Activated B cell treated with CpG ODN at 0.5 μM for 24 hours (primary cell): ENCODE measurements around the gene KDM4D. TPM values are rescaled to one million over a fixed set of nuclear protein-coding genes. Genes with fewer than 3 reads are reported as not detected.

Source experiments
- ATAC-seq: fragments of 200-7000 bp; cut with Tn5 transposase; one replicate; pipeline ENCODE4 v1.10.0; 2021; ENCODE audit warnings: low read depth, mild to moderate bottlenecking, moderate library complexity
- CTCF ChIA-PET: fragments of 350-600 bp; sonication (Branson Sonifier 250); formaldehyde crosslinking; loops from one replicate; lab custom pipeline; 2021; ENCODE audit warnings: antibody characterized with exemption; lab: Charles Lee
- POLR2A ChIA-PET: fragments of 350-600 bp; sonication (Branson Sonifier 250); formaldehyde crosslinking; loops from one replicate; lab custom pipeline; 2021; ENCODE audit warnings: antibody characterized with exemption; lab: Charles Lee
- DNase-seq: peaks from one replicate; pipeline ENCODE4 v3.0.0; 2022
- H3K27ac Mint-ChIP-seq: one replicate; pipeline ENCODE4 v1.8.0; 2020; ENCODE audit warnings: mixed read lengths
- H3K27me3 Mint-ChIP-seq: one replicate; pipeline ENCODE4 v1.8.0; 2021; ENCODE audit warnings: mixed read lengths
- H3K36me3 Mint-ChIP-seq: one replicate; pipeline ENCODE4 v1.8.0; 2021; ENCODE audit warnings: low read depth, mixed read lengths
- H3K4me1 Mint-ChIP-seq: one replicate; pipeline ENCODE4 v1.8.0; 2021; ENCODE audit warnings: mixed read lengths
- H3K4me3 Mint-ChIP-seq: one replicate; pipeline ENCODE4 v1.8.0; 2020; ENCODE audit warnings: mild to moderate bottlenecking, mixed read lengths
- H3K9me3 Mint-ChIP-seq: one replicate; pipeline ENCODE4 v1.8.0; 2020; ENCODE audit warnings: mixed read lengths
- CTCF ChIP-seq: fragments of 200-600 bp; IDR thresholded peaks from one replicate; pipeline ENCODE4 v1.8.0; 2022; ENCODE audit warnings: antibody characterized with exemption, mild to moderate bottlenecking
- intact Hi-C: fragments of 100-400 bp; cut with micrococcal nuclease; formaldehyde crosslinking; loops from one replicate; pipeline ENCODE4 v1.15.1; 2024
- total RNA-seq: library from RNA; stranded (reverse); gene quantifications from 2 replicates; pipeline ENCODE4 v1.2.3, GENCODE V29; 2022

Gene KDM4D
- total RNA-seq, 1 donor from 2014 or later, result 0.67 TPM

- intact Hi-C loops, result no loop called here
- no peak for TF ChIP-seq CTCF
- CTCF ChIA-PET, result no interaction called here
Observed at GRCh38 chr11:95042239-95042638, 68.7 kb downstream of the KDM4D start.

GRCh38 chr11:95042906-95043305, 69.4 kb downstream of the KDM4D start:
- no peaks in the 10 kb centered on the region for H3K4me1 Mint-ChIP-seq
- no peak for TF ChIP-seq CTCF
- ATAC-seq (no peak), DNase-seq (no peak)
- no peak overlapping the region for H3K4me3 Mint-ChIP-seq
- H3K27me3 Mint-ChIP-seq, result peaks cover 26% of the 10 kb centered on the region
- intact Hi-C loops, result no loop called here
- no peaks in the 10 kb centered on the region for H3K9me3 Mint-ChIP-seq
- CTCF ChIA-PET, result no interaction called here
- H3K36me3 Mint-ChIP-seq, result no peaks in the 10 kb centered on the region
- POLR2A ChIA-PET, result no interaction called here
- H3K27ac Mint-ChIP-seq, result no peak overlapping the region

More at GRCh38 chr11:95042239-95042638, 68.7 kb downstream of the KDM4D start:
- Mint-ChIP-seq H3K27ac (no peak overlapping the region), H3K36me3 (no peaks in the 10 kb centered on the region), H3K9me3 (no peaks in the 10 kb centered on the region), H3K4me3 (no peak overlapping the region), H3K27me3 (peaks cover 26% of the 10 kb centered on the region), H3K4me1 (no peaks in the 10 kb centered on the region)
- ATAC-seq (no peak), DNase-seq (no peak)
- POLR2A ChIA-PET, result no interaction called here

- no peak for TF ChIP-seq CTCF
- DNase-seq (no peak), ATAC-seq (no peak)
- no peaks in the 10 kb centered on the region for H3K36me3 Mint-ChIP-seq
- H3K9me3 Mint-ChIP-seq, result no peaks in the 10 kb centered on the region
- intact Hi-C loops, result no loop called here
- no peaks in the 10 kb centered on the region for H3K4me1 Mint-ChIP-seq
- ChIA-PET CTCF (no interaction called here), POLR2A (no interaction called here)
- peaks cover 23% of the 10 kb centered on the region for H3K27me3 Mint-ChIP-seq
- no peak overlapping the region for H3K27ac Mint-ChIP-seq
- no peak overlapping the region for H3K4me3 Mint-ChIP-seq
Observed at GRCh38 chr11:95044010-95044409, 70.5 kb downstream of the KDM4D start.

GRCh38 chr11:95045812-95046211, 72.3 kb downstream of the KDM4D start:
- intact Hi-C loops, result no loop called here
- TF ChIP-seq CTCF, result no peak
- DNase-seq, result no peak
- CTCF ChIA-PET, result no interaction called here
- Mint-ChIP-seq H3K27ac (no peak overlapping the region), H3K9me3 (no peaks in the 10 kb centered on the region), H3K27me3 (peaks cover 27% of the 10 kb centered on the region), H3K4me1 (no peaks in the 10 kb centered on the region), H3K36me3 (no peaks in the 10 kb centered on the region), H3K4me3 (no peak overlapping the region)
- ATAC-seq, result no peak
- POLR2A ChIA-PET, result no interaction called here

Other genes with a start within 250 kb of the KDM4D start
- 0.54 and 1.0 TPM in 2 replicates for gene AMOTL1, start 205.4 kb upstream of the KDM4D start, total RNA-seq
- 69.1 and 69.2 TPM in 2 replicates for gene CWC15, start 153 bp upstream of the KDM4D start, total RNA-seq
- not detected in 2 replicates for gene KDM4E, start 51.5 kb downstream of the KDM4D start, total RNA-seq
- not detected in 2 replicates for gene KDM4F, start 75.7 kb downstream of the KDM4D start, total RNA-seq
- 40.6 and 46.8 TPM in 2 replicates for gene SRSF8, start 93.2 kb downstream of the KDM4D start, total RNA-seq
- gene ENDOD1, start 116.1 kb downstream of the KDM4D start, total RNA-seq, result 9.5 and 9.8 TPM in 2 replicates